RPMI7951 (cell line): ENCODE measurements around the gene RNF207. TPM values are rescaled to one million over a fixed set of nuclear protein-coding genes. Genes with fewer than 3 reads are reported as not detected.

Experiments
- DNase-seq: peaks from one replicate; pipeline ENCODE4 v3.0.0-alpha.2; 2012; ENCODE audit warnings: low read depth
- total RNA-seq: library from RNA; depleted of rRNA; stranded (reverse); fragments of >200 nt; shearing (Covaris generic); gene quantifications from 2 replicates; pipeline ENCODE4 v1.2.3, GENCODE V29; 2014; rRNA removed

Gene RNF207
- total RNA-seq = 4.9 and 5.0 TPM in 2 replicates

GRCh38 chr1:6205849-6206519 is at the start of gene RNF207:
RNF207 (plus strand) TSS chr1:6206119; CDS start chr1:6206536, 417 bp downstream.
- DNase-seq = no peak

- DNase-seq = peak; percentile 26
Observed at GRCh38 chr1:6157132-6157527, 48.8 kb upstream of the RNF207 start.

- peak; percentile 79 for DNase-seq
Observed at GRCh38 chr1:6157528-6158174, 48.3 kb upstream of the RNF207 start.

- no peak for DNase-seq
Observed at GRCh38 chr1:6158181-6158580, 47.7 kb upstream of the RNF207 start.

- no peak for DNase-seq
Observed at GRCh38 chr1:6162341-6162740, 43.6 kb upstream of the RNF207 start.

GRCh38 chr1:6162773-6163172 is 43.1 kb upstream of the RNF207 start:
- DNase-seq = no peak

GRCh38 chr1:6163191-6163972 is 42.5 kb upstream of the RNF207 start:
- DNase-seq = no peak

- DNase-seq = no peak
Observed at GRCh38 chr1:6163973-6164617, 41.8 kb upstream of the RNF207 start.

- no peak for DNase-seq
Observed at GRCh38 chr1:6165027-6165426, 40.9 kb upstream of the RNF207 start.

- DNase-seq = no peak
Observed at GRCh38 chr1:6165441-6165985, 40.4 kb upstream of the RNF207 start.

- no peak for DNase-seq
Observed at GRCh38 chr1:6166221-6166620, 39.7 kb upstream of the RNF207 start.

- no peak for DNase-seq
Observed at GRCh38 chr1:6166655-6167390, 39.1 kb upstream of the RNF207 start.

- DNase-seq = no peak
Observed at GRCh38 chr1:6167391-6168303, 38.3 kb upstream of the RNF207 start.

GRCh38 chr1:6168947-6169586 is 36.9 kb upstream of the RNF207 start:
- no peak for DNase-seq

GRCh38 chr1:6170116-6170741 is 35.7 kb upstream of the RNF207 start:
- no peak for DNase-seq

- DNase-seq = no peak
Observed at GRCh38 chr1:6170742-6171201, 35.1 kb upstream of the RNF207 start.

- peak; percentile 21 for DNase-seq
Observed at GRCh38 chr1:6171548-6172124, 34.3 kb upstream of the RNF207 start.

GRCh38 chr1:6172549-6172948 is 33.4 kb upstream of the RNF207 start:
- DNase-seq = peak; percentile 45
